Measurements from ENCODE around the gene AGAP9. TPM values are rescaled to one million over a fixed set of nuclear protein-coding genes. Genes with fewer than 3 reads are reported as not detected.
"Not testable (repeated sequence)": the region's sequence is repeated elsewhere in the genome, so short reads cannot be mapped to it uniquely, and the experiment has no call there.

The AGAP9 gene
- total and polyA plus RNA-seq, 2 of the 8 experiments (the other 6 are each of a cell fraction or from before 2014, with no cell fraction given) = 7.2 to 9.3 TPM

- FAIRE-seq; H2BK12ac ChIP-seq (ENCODE audit: low read depth, low read length); H3K4me3 ChIP-seq (ENCODE audit: extremely low read depth in 1 of 4, insufficient read depth in 2 of 4, low read depth in 3 of 4, low read length in 4 of 4); POLR2A ChIA-PET (ENCODE audit: partially characterized antibody); H2AK5ac ChIP-seq (ENCODE audit: low read depth, low read length); H3K27ac ChIP-seq (ENCODE audit: low read depth, low read length); H3K9ac ChIP-seq (replicated peaks in 1 of 4; ENCODE audit: extremely low read depth in 1 of 4, low read depth in 3 of 4, low read length in 3 of 4); H3K79me1 ChIP-seq (ENCODE audit: low read depth, low read length); H3K23ac ChIP-seq (ENCODE audit: insufficient read length); H4K8ac ChIP-seq (ENCODE audit: extremely low read depth, insufficient read depth, low read length); H4K91ac ChIP-seq (replicated peaks; ENCODE audit: insufficient read length, low read length); CTCF ChIA-PET (ENCODE audit: partially characterized antibody); H3K79me2 ChIP-seq (ENCODE audit: control insufficient read depth in 1 of 2, insufficient read depth in 2 of 2, low read length in 2 of 2); H2BK20ac ChIP-seq (ENCODE audit: low read length); H2AFZ ChIP-seq (ENCODE audit: low read length); DNase-seq (ENCODE audit: low read depth in 1 of 2, low spot score in 2 of 2); H2BK120ac ChIP-seq (replicated peaks; ENCODE audit: low read depth, low read length); H3K56ac ChIP-seq (replicated peaks; ENCODE audit: insufficient read length, low read depth, low read length); H3K4me2 ChIP-seq (ENCODE audit: insufficient read depth in 1 of 2, low read depth in 2 of 2, low read length in 2 of 2); H3K23me2 ChIP-seq (ENCODE audit: low read depth, low read length); H4K5ac ChIP-seq (ENCODE audit: insufficient read length, low read depth, low read length); H3K36me3 ChIP-seq (ENCODE audit: control insufficient read depth in 2 of 4, insufficient read depth in 4 of 4, low read length in 3 of 4); H3K27me3 ChIP-seq (replicated peaks in 1 of 4; ENCODE audit: control insufficient read depth in 3 of 4, extremely low read depth in 1 of 4, insufficient read depth in 3 of 4, low read length in 3 of 4); H3K9me3 ChIP-seq (ENCODE audit: insufficient read depth in 2 of 2, low read depth in 1 of 2, low read length in 1 of 2); H3K14ac ChIP-seq (ENCODE audit: insufficient read length); H4K20me1 ChIP-seq (replicated peaks in 1 of 2; ENCODE audit: control insufficient read depth in 1 of 2, insufficient read depth in 2 of 2, low read length in 2 of 2); H2BK15ac ChIP-seq (ENCODE audit: low read length); H3K4me1 ChIP-seq (replicated peaks in 1 of 4; ENCODE audit: control insufficient read depth in 3 of 4, insufficient read depth in 4 of 4, low read length in 3 of 4); H3K4ac ChIP-seq (replicated peaks; ENCODE audit: insufficient read length, low read depth, low read length); H3K18ac ChIP-seq (ENCODE audit: extremely low read depth, low read length); H2BK5ac ChIP-seq (ENCODE audit: low read depth, low read length): not testable (repeated sequence)
- WGBS, 2 experiments (ENCODE audit: extremely low coverage in 1 of 2, insufficient coverage in 1 of 2, insufficient read length in 1 of 2, insufficient replicate concordance in 2 of 2, low coverage in 1 of 2, low lambda C conversion rate in 2 of 2, missing lambda C conversion rate in 1 of 2) = no CpG with 5 or more reads among the region's 3 CpGs
Observed at GRCh38 chr10:47472647-47473046, 50.8 kb downstream of the AGAP9 start.

- FAIRE-seq; H3K56ac ChIP-seq (replicated peaks; ENCODE audit: insufficient read length, low read depth, low read length); H4K5ac ChIP-seq (ENCODE audit: insufficient read length, low read depth, low read length); H2BK15ac ChIP-seq (ENCODE audit: low read length); H3K4me1 ChIP-seq (replicated peaks in 1 of 4; ENCODE audit: control insufficient read depth in 3 of 4, insufficient read depth in 4 of 4, low read length in 3 of 4); CTCF ChIA-PET (ENCODE audit: partially characterized antibody); H3K36me3 ChIP-seq (ENCODE audit: control insufficient read depth in 2 of 4, insufficient read depth in 4 of 4, low read length in 3 of 4); H3K14ac ChIP-seq (ENCODE audit: insufficient read length); H2BK20ac ChIP-seq (ENCODE audit: low read length); DNase-seq (ENCODE audit: low read depth in 1 of 2, low spot score in 2 of 2); H4K91ac ChIP-seq (replicated peaks; ENCODE audit: insufficient read length, low read length); H3K79me2 ChIP-seq (ENCODE audit: control insufficient read depth in 1 of 2, insufficient read depth in 2 of 2, low read length in 2 of 2); POLR2A ChIA-PET (ENCODE audit: partially characterized antibody); H3K79me1 ChIP-seq (ENCODE audit: low read depth, low read length); H3K4me3 ChIP-seq (ENCODE audit: extremely low read depth in 1 of 4, insufficient read depth in 2 of 4, low read depth in 3 of 4, low read length in 4 of 4); H3K23ac ChIP-seq (ENCODE audit: insufficient read length); H3K9ac ChIP-seq (replicated peaks in 1 of 4; ENCODE audit: extremely low read depth in 1 of 4, low read depth in 3 of 4, low read length in 3 of 4); H2BK12ac ChIP-seq (ENCODE audit: low read depth, low read length); H4K8ac ChIP-seq (ENCODE audit: extremely low read depth, insufficient read depth, low read length); H3K9me3 ChIP-seq (ENCODE audit: insufficient read depth in 2 of 2, low read depth in 1 of 2, low read length in 1 of 2); H3K27ac ChIP-seq (ENCODE audit: low read depth, low read length); H3K23me2 ChIP-seq (ENCODE audit: low read depth, low read length); H4K20me1 ChIP-seq (replicated peaks in 1 of 2; ENCODE audit: control insufficient read depth in 1 of 2, insufficient read depth in 2 of 2, low read length in 2 of 2); H2BK5ac ChIP-seq (ENCODE audit: low read depth, low read length); H3K4me2 ChIP-seq (ENCODE audit: insufficient read depth in 1 of 2, low read depth in 2 of 2, low read length in 2 of 2); H2AFZ ChIP-seq (ENCODE audit: low read length); H3K18ac ChIP-seq (ENCODE audit: extremely low read depth, low read length); H3K27me3 ChIP-seq (replicated peaks in 1 of 4; ENCODE audit: control insufficient read depth in 3 of 4, extremely low read depth in 1 of 4, insufficient read depth in 3 of 4, low read length in 3 of 4); H2BK120ac ChIP-seq (replicated peaks; ENCODE audit: low read depth, low read length); H3K4ac ChIP-seq (replicated peaks; ENCODE audit: insufficient read length, low read depth, low read length); H2AK5ac ChIP-seq (ENCODE audit: low read depth, low read length): not testable (repeated sequence)
- no CpG with 5 or more reads among the region's 5 CpGs for WGBS, 2 experiments (ENCODE audit: extremely low coverage in 1 of 2, insufficient coverage in 1 of 2, insufficient read length in 1 of 2, insufficient replicate concordance in 2 of 2, low coverage in 1 of 2, low lambda C conversion rate in 2 of 2, missing lambda C conversion rate in 1 of 2)
Observed at GRCh38 chr10:47472072-47472471, 51.4 kb downstream of the AGAP9 start.
